ENCODE results near the gene PDZD4.

GRCh38 chrX:153873282-153874084 is 43.1 kb upstream of the PDZD4 start:
- TF ChIP-seq CTCF (conservative IDR thresholded peaks at IDR 0.05; ENCODE audit: low read length): no peak
- TF ChIP-seq EZH2phosphoT487 (IDR thresholded peaks at IDR 0.05; ENCODE audit: borderline replicate concordance, low read depth, low read length): no peak

Data from OCI-LY7 (cell line).